ENCODE data around the gene TACC2.
"Not testable (repeated sequence)": the region's sequence is repeated elsewhere in the genome, so short reads cannot be mapped to it uniquely, and the experiment has no call there.

TACC2 gene

DNA sequence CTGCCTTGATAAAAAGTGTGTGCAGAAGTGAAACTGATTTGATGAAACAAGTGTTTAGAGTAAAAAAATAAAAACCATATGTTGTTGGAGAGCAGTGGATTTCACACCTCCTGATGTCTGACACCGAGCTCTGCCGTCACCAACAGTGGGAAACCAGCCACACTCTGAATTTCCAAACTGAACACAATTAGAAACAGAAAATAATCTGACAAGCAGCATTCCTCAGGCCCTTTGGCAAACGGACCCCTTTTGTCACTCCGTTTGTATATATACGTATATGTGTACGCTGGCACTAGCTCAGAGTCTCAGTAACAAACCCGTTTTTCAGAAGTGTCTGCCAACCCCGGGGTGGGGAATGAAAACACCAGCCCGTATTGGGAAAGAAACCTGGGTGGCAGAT lies 32.4 kb downstream of the TACC2 start:
- H3K27ac ChIP-seq (ENCODE audit: low read depth in 2 of 2, low read length in 2 of 2) = peak overlapping the region in 1 of 2 donors; percentile 43
- H3K9me3 ChIP-seq (ENCODE audit: control insufficient read depth in 2 of 2, low read length in 2 of 2) = no peaks in the 10 kb centered on the region
- H3K4me3 ChIP-seq (ENCODE audit: low read length in 2 of 2) = peak overlapping the region in 1 of 2 donors; percentile 16
- H3K4me1 ChIP-seq (ENCODE audit: control insufficient read depth in 2 of 2, insufficient read depth in 2 of 2, low read length in 2 of 2) = peaks cover 4 to 16% of the 10 kb centered on the region in 2 donors
- peak overlapping the region in 1 of 2 donors; percentile 38 for H3K9ac ChIP-seq (ENCODE audit: low read depth in 1 of 2, low read length in 2 of 2)
- no peaks in the 10 kb centered on the region for H3K36me3 ChIP-seq (ENCODE audit: control insufficient read depth in 2 of 2, insufficient read depth in 2 of 2, low read length in 2 of 2)
- no peaks in the 10 kb centered on the region for H3K27me3 ChIP-seq (ENCODE audit: control insufficient read depth in 2 of 2, insufficient read depth in 2 of 2, low read length in 2 of 2)

DNA sequence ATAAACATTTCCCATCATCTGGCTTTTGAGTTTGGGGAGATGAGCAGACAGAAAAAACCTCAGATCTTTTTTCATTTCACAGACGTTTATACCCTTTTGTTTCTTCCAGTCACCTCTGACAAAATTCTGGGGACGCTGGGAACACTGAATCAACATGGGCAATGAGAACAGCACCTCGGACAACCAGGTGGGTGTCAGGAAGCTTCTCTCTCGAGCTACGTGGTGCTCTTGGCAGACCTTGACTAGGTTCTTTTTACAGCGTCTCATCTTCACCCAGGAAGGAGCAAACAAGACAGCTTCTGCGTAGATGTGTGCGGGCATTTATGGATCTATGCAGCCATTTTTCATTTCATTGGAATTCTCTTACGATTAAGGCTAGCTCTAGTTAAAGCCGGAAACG lies 32.9 kb downstream of the TACC2 start:
- no peak overlapping the region for H3K9ac ChIP-seq (ENCODE audit: low read depth in 1 of 2, low read length in 2 of 2)

DNA sequence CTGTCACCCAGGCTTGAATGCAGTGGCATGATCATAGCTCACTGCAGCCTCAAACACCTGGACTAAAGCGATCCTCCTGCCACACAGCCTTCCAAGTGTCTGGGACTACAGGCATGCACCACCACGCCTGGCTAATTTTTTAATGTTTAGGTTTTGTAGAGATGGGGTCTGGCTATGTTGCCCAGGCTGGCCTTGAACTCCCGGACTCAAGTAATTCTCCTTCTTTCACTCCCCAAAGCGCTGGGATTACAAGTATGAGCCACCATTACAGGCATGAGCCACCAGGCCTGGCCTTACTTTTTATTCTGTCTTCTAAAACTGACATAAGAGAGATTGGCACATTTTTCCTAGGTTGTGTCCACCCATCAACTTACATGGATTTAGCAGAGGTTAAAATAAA lies 33.3 kb downstream of the TACC2 start:
- no peaks in the 10 kb centered on the region for H3K9me3 ChIP-seq (ENCODE audit: control insufficient read depth in 2 of 2, low read length in 2 of 2)
- no peaks in the 10 kb centered on the region for H3K27me3 ChIP-seq (ENCODE audit: control insufficient read depth in 2 of 2, insufficient read depth in 2 of 2, low read length in 2 of 2)
- no peak overlapping the region for H3K9ac ChIP-seq (ENCODE audit: low read depth in 1 of 2, low read length in 2 of 2)
- H3K36me3 ChIP-seq (ENCODE audit: control insufficient read depth in 2 of 2, insufficient read depth in 2 of 2, low read length in 2 of 2) = no peaks in the 10 kb centered on the region
- H3K27ac ChIP-seq (ENCODE audit: low read depth in 2 of 2, low read length in 2 of 2) = no peak overlapping the region
- peaks cover 4 to 16% of the 10 kb centered on the region in 2 donors for H3K4me1 ChIP-seq (ENCODE audit: control insufficient read depth in 2 of 2, insufficient read depth in 2 of 2, low read length in 2 of 2)
- no peak overlapping the region for H3K4me3 ChIP-seq (ENCODE audit: low read length in 2 of 2)

More for the DNA sequence above, 32.9 kb downstream of the TACC2 start:
- Histone ChIP-seq H3K27ac (ENCODE audit: low read depth in 2 of 2, low read length in 2 of 2) (peak overlapping the region in 1 of 2 donors; percentile 43), H3K9me3 (ENCODE audit: control insufficient read depth in 2 of 2, low read length in 2 of 2) (no peaks in the 10 kb centered on the region), H3K27me3 (ENCODE audit: control insufficient read depth in 2 of 2, insufficient read depth in 2 of 2, low read length in 2 of 2) (no peaks in the 10 kb centered on the region), H3K4me3 (ENCODE audit: low read length in 2 of 2) (peak overlapping the region in 1 of 2 donors; percentile 16), H3K4me1 (ENCODE audit: control insufficient read depth in 2 of 2, insufficient read depth in 2 of 2, low read length in 2 of 2) (peaks cover 4 to 16% of the 10 kb centered on the region in 2 donors), H3K36me3 (ENCODE audit: control insufficient read depth in 2 of 2, insufficient read depth in 2 of 2, low read length in 2 of 2) (no peaks in the 10 kb centered on the region)

DNA sequence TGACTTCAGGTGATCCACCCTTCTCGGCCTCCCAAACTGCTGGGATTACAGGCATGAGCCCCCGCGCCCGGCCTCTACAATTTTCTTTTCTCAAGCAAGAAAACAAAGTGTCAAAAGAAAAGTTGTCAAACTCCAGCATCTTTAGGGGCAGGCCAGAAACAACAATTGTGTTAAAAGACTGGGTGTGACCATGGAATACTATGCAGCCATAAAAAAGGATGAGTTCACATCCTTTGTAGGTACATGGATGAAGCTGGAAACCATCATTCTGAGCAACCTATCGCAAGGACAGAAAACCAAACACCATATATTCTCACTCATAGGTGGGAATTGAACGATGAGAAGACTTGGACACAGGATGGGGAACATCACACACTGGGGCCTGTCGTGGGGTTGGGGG lies 34.3 kb downstream of the TACC2 start:
- peaks cover 4 to 14% of the 10 kb centered on the region in 2 donors for H3K4me1 ChIP-seq (ENCODE audit: control insufficient read depth in 2 of 2, insufficient read depth in 2 of 2, low read length in 2 of 2)
- not testable (repeated sequence) for H3K27me3 ChIP-seq (ENCODE audit: control insufficient read depth in 2 of 2, insufficient read depth in 2 of 2, low read length in 2 of 2); H3K9ac ChIP-seq (ENCODE audit: low read depth in 1 of 2, low read length in 2 of 2)

DNA sequence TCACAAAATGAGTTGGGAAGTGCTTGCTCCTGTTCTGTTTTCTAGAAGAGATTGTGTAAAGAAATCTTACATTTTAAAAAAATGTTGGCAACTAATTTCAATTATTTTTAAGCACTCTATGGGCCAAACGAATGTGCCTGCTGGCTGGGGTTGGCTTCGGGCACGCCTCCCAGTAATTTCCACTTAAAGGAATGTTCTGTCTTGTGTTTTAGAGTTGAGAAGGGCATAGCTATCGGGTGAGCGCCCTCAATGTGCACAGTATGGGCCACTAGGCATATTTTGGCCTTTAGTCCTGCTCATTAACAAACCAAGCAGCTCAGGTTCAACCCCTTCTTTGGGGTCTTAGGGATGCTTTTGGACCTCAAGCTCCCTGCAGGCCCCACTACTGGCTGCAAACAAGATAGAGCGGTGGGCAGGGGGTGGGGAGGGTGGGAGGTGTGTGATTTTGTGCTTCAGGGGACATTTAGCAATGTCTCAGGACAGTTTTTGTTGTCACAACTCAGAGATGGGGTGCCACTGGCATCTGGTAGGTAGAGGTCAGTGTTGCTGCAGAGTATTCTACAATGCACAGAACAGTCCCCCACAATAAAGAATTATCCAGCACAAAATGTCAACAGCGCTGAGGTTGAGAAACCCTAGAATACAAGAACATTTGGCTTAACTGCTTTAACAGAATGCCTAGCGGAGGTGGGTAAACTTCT lies 40.7 kb downstream of the TACC2 start:
- no peaks in the 10 kb centered on the region for H3K36me3 ChIP-seq (ENCODE audit: control insufficient read depth in 2 of 2, insufficient read depth in 2 of 2, low read length in 2 of 2)
- H3K27ac ChIP-seq (ENCODE audit: low read depth in 2 of 2, low read length in 2 of 2) = no peak overlapping the region
- no peaks in the 10 kb centered on the region for H3K9me3 ChIP-seq (ENCODE audit: control insufficient read depth in 2 of 2, low read length in 2 of 2)
- H3K27me3 ChIP-seq (ENCODE audit: control insufficient read depth in 2 of 2, insufficient read depth in 2 of 2, low read length in 2 of 2) = no peaks in the 10 kb centered on the region
- H3K4me3 ChIP-seq (ENCODE audit: low read length in 2 of 2) = no peak overlapping the region
- no peak overlapping the region for H3K9ac ChIP-seq (ENCODE audit: low read depth in 1 of 2, low read length in 2 of 2)
- H3K4me1 ChIP-seq (ENCODE audit: control insufficient read depth in 2 of 2, insufficient read depth in 2 of 2, low read length in 2 of 2) = peaks cover 6 to 15% of the 10 kb centered on the region in 2 donors

More for the DNA sequence above, 34.3 kb downstream of the TACC2 start:
- H3K9me3 ChIP-seq (ENCODE audit: control insufficient read depth in 2 of 2, low read length in 2 of 2); H3K27ac ChIP-seq (ENCODE audit: low read depth in 2 of 2, low read length in 2 of 2); H3K36me3 ChIP-seq (ENCODE audit: control insufficient read depth in 2 of 2, insufficient read depth in 2 of 2, low read length in 2 of 2); H3K4me3 ChIP-seq (ENCODE audit: low read length in 2 of 2): not testable (repeated sequence)

DNA sequence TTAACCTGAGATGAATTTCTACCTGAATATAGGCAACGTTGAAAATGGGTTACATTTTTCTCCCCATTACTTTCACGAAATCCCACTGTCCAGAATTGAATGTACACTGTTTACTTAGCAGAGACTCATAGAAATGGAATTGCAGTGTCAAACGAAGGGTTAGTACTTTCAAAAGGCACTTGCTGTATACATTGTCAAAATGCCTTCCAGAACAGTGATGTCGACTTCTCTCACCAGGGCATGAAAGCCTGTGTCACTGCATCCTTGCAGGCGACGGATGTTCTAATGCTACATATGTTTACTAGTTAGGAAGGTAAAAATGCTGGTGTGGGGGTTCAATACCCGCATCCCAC lies 41.2 kb downstream of the TACC2 start:
- no peak overlapping the region for H3K9ac ChIP-seq (ENCODE audit: low read depth in 1 of 2, low read length in 2 of 2)
- no peaks in the 10 kb centered on the region for H3K9me3 ChIP-seq (ENCODE audit: control insufficient read depth in 2 of 2, low read length in 2 of 2)
- no peak overlapping the region for H3K27ac ChIP-seq (ENCODE audit: low read depth in 2 of 2, low read length in 2 of 2)
- peaks cover 6 to 19% of the 10 kb centered on the region in 2 donors for H3K4me1 ChIP-seq (ENCODE audit: control insufficient read depth in 2 of 2, insufficient read depth in 2 of 2, low read length in 2 of 2)
- H3K27me3 ChIP-seq (ENCODE audit: control insufficient read depth in 2 of 2, insufficient read depth in 2 of 2, low read length in 2 of 2) = no peaks in the 10 kb centered on the region
- H3K4me3 ChIP-seq (ENCODE audit: low read length in 2 of 2) = no peak overlapping the region
- H3K36me3 ChIP-seq (ENCODE audit: control insufficient read depth in 2 of 2, insufficient read depth in 2 of 2, low read length in 2 of 2) = no peaks in the 10 kb centered on the region

DNA sequence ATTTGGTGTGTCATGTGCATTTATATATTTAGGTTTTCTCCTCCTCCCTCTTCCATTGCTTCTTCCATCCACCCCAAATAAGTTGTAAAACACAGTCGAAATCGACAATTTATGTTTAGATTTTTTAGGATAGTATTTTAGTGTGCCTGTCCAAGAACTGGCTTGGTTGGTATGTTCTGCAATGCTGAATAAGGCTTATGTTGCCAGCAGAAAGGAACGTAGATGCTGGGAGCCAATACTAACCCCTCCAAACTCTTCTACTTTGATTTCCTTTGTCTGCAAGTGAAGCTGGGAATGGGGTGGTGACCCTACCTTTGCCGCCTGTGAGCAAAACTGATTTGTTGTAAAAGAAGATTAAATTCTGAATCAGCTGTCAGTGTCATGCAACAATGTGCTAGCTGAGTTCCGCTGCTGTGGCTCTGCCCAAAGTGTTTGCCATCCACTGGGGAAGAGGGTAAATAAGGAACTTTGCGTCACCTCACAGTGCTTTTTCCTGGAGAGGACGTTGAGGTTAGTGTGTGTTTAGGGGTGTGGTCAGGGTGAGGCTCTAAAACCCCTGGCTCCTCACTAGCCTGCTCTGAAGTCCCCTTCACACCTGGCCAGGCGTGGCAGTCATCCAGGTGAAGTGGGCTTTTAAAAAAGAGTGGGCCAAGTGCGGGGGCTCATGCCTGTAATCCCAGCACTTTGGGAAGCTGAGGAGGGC lies 44.4 kb downstream of the TACC2 start:
- H3K4me3 ChIP-seq (ENCODE audit: low read length in 2 of 2) = peak overlapping the region in 1 of 2 donors; percentile 40
- peaks cover 6 to 19% of the 10 kb centered on the region in 2 donors for H3K4me1 ChIP-seq (ENCODE audit: control insufficient read depth in 2 of 2, insufficient read depth in 2 of 2, low read length in 2 of 2)
- peak overlapping the region; percentile 34 to 40 for H3K9ac ChIP-seq (ENCODE audit: low read depth in 1 of 2, low read length in 2 of 2)
- no peaks in the 10 kb centered on the region for H3K36me3 ChIP-seq (ENCODE audit: control insufficient read depth in 2 of 2, insufficient read depth in 2 of 2, low read length in 2 of 2)
- peak overlapping the region; percentile 78 to 81 for H3K27ac ChIP-seq (ENCODE audit: low read depth in 2 of 2, low read length in 2 of 2)
- H3K27me3 ChIP-seq (ENCODE audit: control insufficient read depth in 2 of 2, insufficient read depth in 2 of 2, low read length in 2 of 2) = no peaks in the 10 kb centered on the region
- no peaks in the 10 kb centered on the region for H3K9me3 ChIP-seq (ENCODE audit: control insufficient read depth in 2 of 2, low read length in 2 of 2)

DNA sequence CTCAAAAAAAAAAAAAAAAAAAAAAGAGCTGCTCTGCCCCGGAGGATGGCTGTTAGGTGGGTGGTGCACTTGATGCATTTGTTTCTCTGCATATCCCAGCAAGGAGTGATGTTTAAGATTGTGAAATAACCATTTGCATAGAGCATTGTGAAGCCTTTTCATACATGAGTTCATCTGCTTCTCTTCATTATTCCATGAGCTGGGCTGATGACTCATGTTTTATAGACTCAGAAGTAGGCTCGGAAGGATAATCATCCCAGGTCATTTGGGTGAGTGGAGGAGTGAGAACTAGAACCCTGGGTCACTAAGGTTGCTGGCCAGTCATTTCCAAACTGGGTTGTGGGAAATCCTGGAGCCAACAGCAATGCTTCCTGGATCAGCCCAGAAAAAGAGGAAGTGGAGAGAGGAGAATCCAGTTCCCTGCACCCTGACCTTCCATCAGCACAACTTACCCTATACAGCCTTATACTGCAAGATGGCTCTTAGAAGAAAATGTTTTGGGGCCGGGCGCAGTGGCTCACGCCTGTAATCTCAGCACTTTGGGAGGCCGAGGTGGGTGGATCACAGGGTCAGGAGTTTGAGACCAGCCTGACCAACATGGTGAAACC lies 45.3 kb downstream of the TACC2 start:
- H3K27ac ChIP-seq (ENCODE audit: low read depth in 2 of 2, low read length in 2 of 2) = peak overlapping the region; percentile 78 to 81
- no peak overlapping the region for H3K9ac ChIP-seq (ENCODE audit: low read depth in 1 of 2, low read length in 2 of 2)
- H3K27me3 ChIP-seq (ENCODE audit: control insufficient read depth in 2 of 2, insufficient read depth in 2 of 2, low read length in 2 of 2) = no peaks in the 10 kb centered on the region
- H3K36me3 ChIP-seq (ENCODE audit: control insufficient read depth in 2 of 2, insufficient read depth in 2 of 2, low read length in 2 of 2) = no peaks in the 10 kb centered on the region
- peaks cover 6 to 19% of the 10 kb centered on the region in 2 donors for H3K4me1 ChIP-seq (ENCODE audit: control insufficient read depth in 2 of 2, insufficient read depth in 2 of 2, low read length in 2 of 2)
- H3K4me3 ChIP-seq (ENCODE audit: low read length in 2 of 2) = no peak overlapping the region
- no peaks in the 10 kb centered on the region for H3K9me3 ChIP-seq (ENCODE audit: control insufficient read depth in 2 of 2, low read length in 2 of 2)

DNA sequence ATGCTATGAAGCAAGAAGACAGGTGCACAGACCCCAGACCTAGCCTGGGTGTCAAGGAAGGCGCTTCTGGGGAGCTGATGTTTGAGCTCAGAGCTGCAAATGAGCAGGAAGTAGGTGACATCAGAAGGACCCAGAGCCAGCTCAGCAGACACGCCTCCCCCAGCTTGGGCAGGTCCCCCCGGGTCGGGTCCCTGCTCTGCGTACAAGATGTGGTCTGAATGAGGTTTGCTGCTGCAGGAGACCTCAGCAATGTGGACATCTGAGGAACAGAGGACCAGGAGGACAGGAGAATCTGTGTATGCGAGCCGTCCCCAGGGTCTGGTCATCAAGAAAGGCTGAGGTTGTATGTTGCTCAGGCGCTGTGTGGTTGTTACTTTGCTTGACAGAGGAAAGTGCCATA lies 51.8 kb downstream of the TACC2 start:
- Histone ChIP-seq H3K9me3 (ENCODE audit: control insufficient read depth in 2 of 2, low read length in 2 of 2) (no peaks in the 10 kb centered on the region), H3K9ac (ENCODE audit: low read depth in 1 of 2, low read length in 2 of 2) (no peak overlapping the region), H3K4me1 (ENCODE audit: control insufficient read depth in 2 of 2, insufficient read depth in 2 of 2, low read length in 2 of 2) (peaks cover 4 to 7% of the 10 kb centered on the region in 2 donors), H3K27ac (ENCODE audit: low read depth in 2 of 2, low read length in 2 of 2) (no peak overlapping the region), H3K27me3 (ENCODE audit: control insufficient read depth in 2 of 2, insufficient read depth in 2 of 2, low read length in 2 of 2) (no peaks in the 10 kb centered on the region), H3K4me3 (ENCODE audit: low read length in 2 of 2) (no peak overlapping the region), H3K36me3 (ENCODE audit: control insufficient read depth in 2 of 2, insufficient read depth in 2 of 2, low read length in 2 of 2) (no peaks in the 10 kb centered on the region)

DNA sequence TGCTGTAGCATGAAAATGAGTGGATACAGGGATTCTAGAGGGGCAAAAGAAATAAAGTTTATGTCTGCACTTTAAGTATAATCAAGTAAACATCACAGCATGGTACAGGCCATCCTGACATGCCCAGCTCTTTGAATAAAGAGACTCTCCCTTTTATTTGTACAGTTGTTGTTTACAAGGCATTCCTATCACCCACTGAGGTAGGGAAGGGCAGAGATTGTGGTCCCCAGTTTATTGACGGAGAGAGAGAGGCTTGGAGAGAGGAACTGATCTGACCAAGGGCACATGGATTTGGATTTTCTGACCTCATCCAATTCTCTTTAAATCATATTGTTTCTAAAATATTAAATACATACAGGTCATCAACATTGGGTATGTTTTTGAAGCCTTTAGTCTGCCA lies 53.9 kb downstream of the TACC2 start:
- H3K27me3 ChIP-seq (ENCODE audit: control insufficient read depth in 2 of 2, insufficient read depth in 2 of 2, low read length in 2 of 2) = no peaks in the 10 kb centered on the region
- H3K9ac ChIP-seq (ENCODE audit: low read depth in 1 of 2, low read length in 2 of 2) = no peak overlapping the region
- H3K4me1 ChIP-seq (ENCODE audit: control insufficient read depth in 2 of 2, insufficient read depth in 2 of 2, low read length in 2 of 2) = peaks cover 4 to 7% of the 10 kb centered on the region in 2 donors
- no peak overlapping the region for H3K4me3 ChIP-seq (ENCODE audit: low read length in 2 of 2)
- no peaks in the 10 kb centered on the region for H3K9me3 ChIP-seq (ENCODE audit: control insufficient read depth in 2 of 2, low read length in 2 of 2)
- no peaks in the 10 kb centered on the region for H3K36me3 ChIP-seq (ENCODE audit: control insufficient read depth in 2 of 2, insufficient read depth in 2 of 2, low read length in 2 of 2)
- H3K27ac ChIP-seq (ENCODE audit: low read depth in 2 of 2, low read length in 2 of 2) = no peak overlapping the region
